ENCODE measurements around the gene PSIP1. TPM values are rescaled to one million over a fixed set of nuclear protein-coding genes. Genes with fewer than 3 reads are reported as not detected.
A peak's percentile ranks its signal among the peaks of the same experiment; 100 is the strongest.
"Not testable (repeated sequence)": the region's sequence is repeated elsewhere in the genome, so short reads cannot be mapped to it uniquely, and the experiment has no call there.

The PSIP1 gene
- total and polyA plus RNA-seq, 12 donors = 13.6 to 31.7 (median 21.3) TPM

DNA sequence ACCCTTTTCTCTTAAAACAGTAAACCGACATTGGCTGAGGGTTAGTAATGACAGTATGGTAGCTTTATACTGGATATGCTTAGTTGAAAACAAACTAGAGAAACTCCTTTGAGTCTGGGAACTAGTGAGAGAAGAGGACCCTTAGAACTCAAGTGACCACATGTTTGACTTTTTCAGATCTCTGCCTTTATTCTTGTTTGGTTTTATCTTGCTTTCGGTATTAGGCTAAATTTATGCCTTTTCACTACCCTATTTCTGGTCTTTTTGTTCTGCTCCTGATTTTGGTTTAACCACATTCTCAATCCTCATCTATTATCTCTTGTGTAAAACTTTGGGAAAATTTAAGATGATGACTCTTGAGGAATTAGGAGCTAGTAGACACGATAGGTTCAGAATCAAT is 77.1 kb downstream of the PSIP1 start:
- no peaks in the 10 kb centered on the region for H3K27me3 ChIP-seq
- TF ChIP-seq, protein P1, sequence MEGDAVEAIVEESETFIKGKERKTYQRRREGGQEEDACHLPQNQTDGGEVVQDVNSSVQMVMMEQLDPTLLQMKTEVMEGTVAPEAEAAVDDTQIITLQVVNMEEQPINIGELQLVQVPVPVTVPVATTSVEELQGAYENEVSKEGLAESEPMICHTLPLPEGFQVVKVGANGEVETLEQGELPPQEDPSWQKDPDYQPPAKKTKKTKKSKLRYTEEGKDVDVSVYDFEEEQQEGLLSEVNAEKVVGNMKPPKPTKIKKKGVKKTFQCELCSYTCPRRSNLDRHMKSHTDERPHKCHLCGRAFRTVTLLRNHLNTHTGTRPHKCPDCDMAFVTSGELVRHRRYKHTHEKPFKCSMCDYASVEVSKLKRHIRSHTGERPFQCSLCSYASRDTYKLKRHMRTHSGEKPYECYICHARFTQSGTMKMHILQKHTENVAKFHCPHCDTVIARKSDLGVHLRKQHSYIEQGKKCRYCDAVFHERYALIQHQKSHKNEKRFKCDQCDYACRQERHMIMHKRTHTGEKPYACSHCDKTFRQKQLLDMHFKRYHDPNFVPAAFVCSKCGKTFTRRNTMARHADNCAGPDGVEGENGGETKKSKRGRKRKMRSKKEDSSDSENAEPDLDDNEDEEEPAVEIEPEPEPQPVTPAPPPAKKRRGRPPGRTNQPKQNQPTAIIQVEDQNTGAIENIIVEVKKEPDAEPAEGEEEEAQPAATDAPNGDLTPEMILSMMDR (IDR thresholded peaks at IDR 0.05) = no peak
- no peaks in the 10 kb centered on the region for H3K9me3 ChIP-seq
- WGBS, 2 donors = 92 to 94% methylated on average over 3 of the region's 3 CpGs
- peaks cover 0 to 63% (median 15%) of the 10 kb centered on the region in 9 donors for H3K36me3 ChIP-seq
- no peak for DNase-seq
- no peak for ATAC-seq
- intact Hi-C loops (cut with DNase I) = no loop called here
- no peak overlapping the region for H3K4me3 ChIP-seq
- H3K4me1 ChIP-seq = peaks cover 0 to 36% (median 13%) of the 10 kb centered on the region in 9 donors
- peak overlapping the region in 1 of 10 donors; percentile 23 for H3K27ac ChIP-seq

GRCh38 chr9:15433191-15433590 is 77.6 kb downstream of the PSIP1 start:
- H3K9me3 ChIP-seq = no peaks in the 10 kb centered on the region
- no peaks in the 10 kb centered on the region for H3K27me3 ChIP-seq
- H3K4me1 ChIP-seq = peaks cover 0 to 36% (median 13%) of the 10 kb centered on the region in 9 donors
- ATAC-seq (no peak), DNase-seq (no peak)
- intact Hi-C loops (cut with DNase I) = no loop called here
- TF ChIP-seq, protein P1 (IDR thresholded peaks at IDR 0.05) = no peak
- no peak overlapping the region for H3K4me3 ChIP-seq
- H3K27ac ChIP-seq = peak overlapping the region in 1 of 10 donors; percentile 23
- peaks cover 0 to 61% (median 15%) of the 10 kb centered on the region in 9 donors for H3K36me3 ChIP-seq
- 80 to 83% methylated on average over 4 of the region's 4 CpGs for WGBS, 2 donors

DNA sequence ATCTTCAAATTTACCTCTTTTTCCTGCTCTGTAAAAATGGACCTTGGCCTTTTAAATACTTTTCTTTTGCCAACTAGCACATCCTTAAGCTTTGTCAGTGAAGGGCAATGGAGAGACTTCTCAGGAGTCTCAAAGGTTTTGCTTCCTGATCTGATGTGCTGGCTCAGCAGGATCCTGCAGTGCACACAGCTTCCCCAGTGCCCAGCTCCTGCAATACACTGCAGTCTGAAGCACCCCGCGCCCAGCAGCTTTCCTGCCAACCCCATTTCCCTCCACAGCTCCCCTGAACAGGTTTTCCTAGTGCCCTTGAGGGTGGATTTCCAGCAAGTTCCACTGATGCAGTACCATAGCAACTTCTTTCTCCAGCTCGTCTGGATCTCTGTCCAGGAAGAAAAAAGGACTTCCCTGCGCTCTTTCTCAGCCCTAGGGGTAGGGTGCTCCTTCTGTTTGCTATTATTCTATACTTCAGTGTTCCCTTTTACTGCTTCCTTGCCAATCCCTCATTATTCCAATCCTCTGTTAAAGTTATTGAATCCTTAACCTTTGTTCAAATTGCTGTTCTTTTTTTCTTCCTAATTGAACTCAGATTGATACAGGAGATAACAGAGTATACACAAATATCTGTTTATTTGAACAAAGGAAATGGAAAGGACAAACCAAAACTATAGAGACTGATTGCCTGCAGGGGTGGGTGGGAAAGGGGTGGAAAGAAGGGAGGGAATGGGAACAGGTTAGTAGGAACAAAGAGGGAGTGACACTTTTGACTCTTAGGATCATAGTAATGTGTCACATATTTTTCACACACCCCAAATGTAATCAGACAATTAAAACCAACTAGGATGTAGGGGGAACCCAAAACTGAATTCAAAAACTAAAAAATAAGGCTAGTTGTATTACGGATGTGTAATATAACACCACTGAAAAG is 79.6 kb downstream of the PSIP1 start:
- H3K27ac ChIP-seq = peak overlapping the region in 1 of 10 donors; percentile 34
- H3K27me3 ChIP-seq = no peaks in the 10 kb centered on the region
- peaks cover 0 to 64% (median 23%) of the 10 kb centered on the region in 9 donors for H3K36me3 ChIP-seq
- intact Hi-C loops (cut with DNase I) = no loop called here
- DNase-seq = no peak
- peak in 5 of 8 donors; percentile 30 to 56 (median 41) for ATAC-seq
- TF ChIP-seq, protein P1 (IDR thresholded peaks at IDR 0.05) = no peak
- no peaks in the 10 kb centered on the region for H3K9me3 ChIP-seq
- no peak overlapping the region for H3K4me3 ChIP-seq
- H3K4me1 ChIP-seq = peaks cover 0 to 46% (median 27%) of the 10 kb centered on the region in 9 donors
- WGBS, 2 donors = 45 to 48% methylated on average over 5 of the region's 5 CpGs

GRCh38 chr9:15427702-15428101 is 83.1 kb downstream of the PSIP1 start:
- Histone ChIP-seq H3K4me1 (peaks cover 3 to 73% (median 56%) of the 10 kb centered on the region in 9 donors), H3K36me3 (peaks cover 0 to 55% (median 18%) of the 10 kb centered on the region in 9 donors)
- not testable (repeated sequence) for DNase-seq, H3K27me3 ChIP-seq, H3K27ac ChIP-seq, ATAC-seq, H3K4me3 ChIP-seq, H3K9me3 ChIP-seq
- intact Hi-C loops (cut with DNase I) = loop anchor here in 4 of 10 donors (10.0 kb wide), 5 partner anchors 87 to 213 kb away; partner anchors contain the start of genes CCDC171 (in 1 of the 4), PSIP1 (in 1 of the 4) and TTC39B (in 1 of the 4)
- WGBS, 2 donors = 93 to 96% methylated on average over 7 of the region's 7 CpGs

Data from heart right ventricle (tissue), 16 donors.